MCF 10A (cell line): ENCODE measurements around the gene RNASE7. TPM values are rescaled to one million over a fixed set of nuclear protein-coding genes. Genes with fewer than 3 reads are reported as not detected.

ENCODE experiments used
- BruUV-seq: library from RNA; stranded (reverse); fragments of 400-500 nt; replicated peaks from 2 replicates; lab custom pipeline; 2021; lab: Mats Ljungman, UMichigan
- CTCF ChIA-PET: fragments of 300-600 bp; sonication (Branson Sonifier 250); formaldehyde crosslinking; extraction: SDS; loops from one replicate; lab custom pipeline; 2021; ENCODE audit warnings: antibody characterized with exemption, inconsistent platforms; lab: Yijun Ruan, JAX
- POLR2A ChIA-PET: fragments of 300-600, 350-650 bp; sonication (Branson Sonifier 250); formaldehyde crosslinking; extraction: SDS; loops from one replicate; lab custom pipeline; 2020; ENCODE audit warnings: antibody characterized with exemption, inconsistent platforms; lab: Yijun Ruan, JAX
- DNase-seq: peaks from one replicate; pipeline ENCODE4 v3.0.0-alpha.2; 2018; ENCODE audit not compliant: unreplicated experiment
- H3K27ac Mint-ChIP-seq: one replicate; pipeline ENCODE4 v1.8.0; 2022; ENCODE audit warnings: mild to moderate bottlenecking, low read depth, mixed read lengths; ENCODE audit not compliant: unreplicated experiment
- H3K27me3 Mint-ChIP-seq: one replicate; pipeline ENCODE4 v1.8.0; 2022; ENCODE audit warnings: mixed read lengths; ENCODE audit not compliant: insufficient read depth, unreplicated experiment
- H3K36me3 Mint-ChIP-seq: one replicate; pipeline ENCODE4 v1.8.0; 2022; ENCODE audit warnings: mild to moderate bottlenecking, moderate library complexity, mixed read lengths; ENCODE audit not compliant: insufficient read depth, unreplicated experiment
- H3K4me1 Mint-ChIP-seq: one replicate; pipeline ENCODE4 v1.8.0; 2022; ENCODE audit warnings: mixed read lengths; ENCODE audit not compliant: insufficient read depth, unreplicated experiment
- H3K4me3 Mint-ChIP-seq: one replicate; pipeline ENCODE4 v1.8.0; 2022; ENCODE audit warnings: mild to moderate bottlenecking, moderate library complexity, mixed read lengths; ENCODE audit not compliant: unreplicated experiment
- H3K9me3 Mint-ChIP-seq: one replicate; pipeline ENCODE4 v1.8.0; 2022; ENCODE audit warnings: mixed read lengths; ENCODE audit not compliant: unreplicated experiment
- intact Hi-C: fragments of 100-400 bp; cut with micrococcal nuclease; formaldehyde crosslinking; loops from 2 replicates; pipeline ENCODE4 v1.14.1; 2022
- total RNA-seq: library from RNA; stranded (reverse); gene quantifications from 2 replicates; pipeline ENCODE4 v1.2.3, GENCODE V29; 2022
- TF ChIP-seq, protein P1 (sequence below): fragments of 200-600 bp; IDR thresholded peaks from one replicate; pipeline ENCODE4 v1.8.0; 2022; ENCODE audit warnings: antibody characterized with exemption, mild to moderate bottlenecking; ENCODE audit not compliant: unreplicated experiment

RNASE7 gene
- total RNA-seq, 1 experiment from 2014 or later = 10.9 TPM

DNA sequence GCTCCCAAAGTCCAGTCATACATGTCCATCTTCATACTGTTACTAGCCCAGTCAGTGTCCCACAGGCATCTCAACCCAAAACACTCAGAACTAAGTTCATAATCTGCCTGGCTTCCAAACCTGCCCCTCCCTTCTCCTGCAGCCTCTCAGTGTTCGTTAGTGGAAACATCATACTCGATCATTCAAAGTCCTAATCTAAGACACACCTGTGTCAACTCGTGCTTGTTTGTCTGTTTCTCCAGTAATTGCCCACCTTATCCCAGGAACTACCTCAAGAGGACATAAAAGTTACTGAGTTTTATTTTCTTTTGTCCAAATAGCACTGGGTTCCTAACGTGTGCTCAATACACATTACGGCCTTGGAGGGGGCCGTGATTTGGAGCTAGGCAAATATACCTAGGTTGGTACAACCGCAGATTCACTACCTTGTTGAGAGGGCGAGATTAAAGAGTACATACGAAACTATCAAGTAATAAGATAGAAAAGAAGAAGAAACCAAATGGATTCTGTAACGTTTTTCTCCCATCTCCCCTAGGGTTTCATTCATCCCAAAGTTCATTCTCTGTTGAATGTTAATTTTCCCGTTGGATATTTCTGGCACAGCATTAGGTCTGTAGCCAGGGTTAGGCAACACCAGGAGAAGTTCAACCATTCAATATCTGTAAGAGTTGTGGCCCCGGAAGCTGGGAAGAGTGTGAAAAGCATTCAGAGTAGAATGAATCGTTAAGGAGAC lies 18.6 kb downstream of the RNASE7 start:
- H3K27ac Mint-ChIP-seq = no peak overlapping the region
- intact Hi-C loops = loop anchor here (10.0 kb wide), 1 partner anchor 74 kb away; no protein-coding TSS in a partner anchor
- no peak for DNase-seq
- POLR2A ChIA-PET = no interaction called here
- peaks cover 5% of the 10 kb centered on the region for H3K4me1 Mint-ChIP-seq
- H3K36me3 Mint-ChIP-seq = no peaks in the 10 kb centered on the region
- H3K9me3 Mint-ChIP-seq = no peaks in the 10 kb centered on the region
- CTCF ChIA-PET = interaction anchor here (0.8 to 4.6 kb wide), 2 partner anchors 32 to 44 kb away, joined by 6 to 39 read pairs; no protein-coding TSS in a partner anchor
- TF ChIP-seq, protein P1, sequence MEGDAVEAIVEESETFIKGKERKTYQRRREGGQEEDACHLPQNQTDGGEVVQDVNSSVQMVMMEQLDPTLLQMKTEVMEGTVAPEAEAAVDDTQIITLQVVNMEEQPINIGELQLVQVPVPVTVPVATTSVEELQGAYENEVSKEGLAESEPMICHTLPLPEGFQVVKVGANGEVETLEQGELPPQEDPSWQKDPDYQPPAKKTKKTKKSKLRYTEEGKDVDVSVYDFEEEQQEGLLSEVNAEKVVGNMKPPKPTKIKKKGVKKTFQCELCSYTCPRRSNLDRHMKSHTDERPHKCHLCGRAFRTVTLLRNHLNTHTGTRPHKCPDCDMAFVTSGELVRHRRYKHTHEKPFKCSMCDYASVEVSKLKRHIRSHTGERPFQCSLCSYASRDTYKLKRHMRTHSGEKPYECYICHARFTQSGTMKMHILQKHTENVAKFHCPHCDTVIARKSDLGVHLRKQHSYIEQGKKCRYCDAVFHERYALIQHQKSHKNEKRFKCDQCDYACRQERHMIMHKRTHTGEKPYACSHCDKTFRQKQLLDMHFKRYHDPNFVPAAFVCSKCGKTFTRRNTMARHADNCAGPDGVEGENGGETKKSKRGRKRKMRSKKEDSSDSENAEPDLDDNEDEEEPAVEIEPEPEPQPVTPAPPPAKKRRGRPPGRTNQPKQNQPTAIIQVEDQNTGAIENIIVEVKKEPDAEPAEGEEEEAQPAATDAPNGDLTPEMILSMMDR = no peak
- peaks cover 8% of the 10 kb centered on the region for H3K27me3 Mint-ChIP-seq
- H3K4me3 Mint-ChIP-seq = no peak overlapping the region
- BruUV-seq = no TSS peak

DNA sequence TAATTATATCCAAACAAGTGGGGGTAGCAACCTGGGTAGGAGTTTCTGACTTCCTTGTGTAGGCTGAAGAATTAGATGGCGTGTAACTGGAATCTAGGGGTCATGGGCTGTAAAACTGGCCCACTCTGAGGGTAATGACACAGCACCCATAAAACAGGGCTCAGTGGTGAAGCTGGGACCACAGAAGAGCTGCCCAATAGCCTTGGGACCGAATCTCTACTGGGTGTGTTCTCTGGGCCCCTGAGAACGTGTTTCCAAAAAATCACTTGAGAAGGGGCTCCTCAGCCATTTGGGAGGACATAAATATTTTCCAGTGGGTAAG lies 19.1 kb downstream of the RNASE7 start:
- Mint-ChIP-seq H3K36me3 (no peaks in the 10 kb centered on the region), H3K4me1 (peaks cover 5% of the 10 kb centered on the region), H3K4me3 (no peak overlapping the region), H3K27me3 (peaks cover 11% of the 10 kb centered on the region), H3K27ac (no peak overlapping the region), H3K9me3 (no peaks in the 10 kb centered on the region)
- POLR2A ChIA-PET = interaction anchor here (0.7 kb wide), 1 partner anchor 11 kb away, joined by 4 read pairs; no protein-coding TSS in a partner anchor
- CTCF ChIA-PET = interaction anchor here (1.3 to 4.6 kb wide), 4 partner anchors 13 to 46 kb away, joined by 6 to 39 read pairs (median 11); no protein-coding TSS in a partner anchor
- TF ChIP-seq, protein P1 = no peak
- no peak for DNase-seq
- intact Hi-C loops = loop anchor here (10.0 kb wide), 1 partner anchor 73 kb away; no protein-coding TSS in a partner anchor
- BruUV-seq = no TSS peak

- peak; percentile 31 for DNase-seq
- TF ChIP-seq, protein P1 = no peak
- H3K4me3 Mint-ChIP-seq = no peak overlapping the region
- BruUV-seq = no TSS peak
- ChIA-PET POLR2A (interaction anchor here (0.7 to 0.9 kb wide), 4 partner anchors 10 to 448 kb away, joined by 3 to 4 read pairs (median 4); partner anchors contain the start of genes METTL3 and RNASE7), CTCF (interaction anchor here (0.6 to 4.6 kb wide), 8 partner anchors 15 to 722 kb away, joined by 3 to 39 read pairs (median 6); no protein-coding TSS in a partner anchor)
- H3K27me3 Mint-ChIP-seq = peaks cover 11% of the 10 kb centered on the region
- H3K36me3 Mint-ChIP-seq = no peaks in the 10 kb centered on the region
- intact Hi-C loops = loop anchor here (10.0 kb wide), 1 partner anchor 71 kb away; no protein-coding TSS in a partner anchor
- peaks cover 7% of the 10 kb centered on the region for H3K4me1 Mint-ChIP-seq
- no peaks in the 10 kb centered on the region for H3K9me3 Mint-ChIP-seq
- no peak overlapping the region for H3K27ac Mint-ChIP-seq
These were observed 21.3 kb downstream of the RNASE7 start for GRCh38 chr14:21063479-21063878.

GRCh38 chr14:21066882-21067502 lies 24.8 kb downstream of the RNASE7 start:
- Mint-ChIP-seq H3K27ac (no peak overlapping the region), H3K36me3 (peaks cover 5% of the 10 kb centered on the region), H3K9me3 (no peaks in the 10 kb centered on the region), H3K4me1 (peaks cover 18% of the 10 kb centered on the region), H3K4me3 (no peak overlapping the region), H3K27me3 (peaks cover 11% of the 10 kb centered on the region)
- no TSS peak for BruUV-seq
- intact Hi-C loops = loop anchor here (1.0 to 10.0 kb wide), 4 partner anchors 25 to 490 kb away; no protein-coding TSS in a partner anchor
- POLR2A ChIA-PET = interaction anchor here (0.8 to 2.6 kb wide), 4 partner anchors 9 to 38 kb away, joined by 3 to 14 read pairs (median 6); partner anchors contain the start of gene RNASE8
- CTCF ChIA-PET = interaction anchor here (0.6 to 4.8 kb wide), 27 partner anchors 9 to 995 kb away, joined by 3 to 127 read pairs (median 4); partner anchors contain the start of genes NDRG2, RNASE7 and TMEM253
- DNase-seq = peak; percentile 36
- TF ChIP-seq, protein P1 = peak; percentile 37
